ENCODE measurements around the gene ALDH1L1.
"Not testable (repeated sequence)": the region's sequence is repeated elsewhere in the genome, so short reads cannot be mapped to it uniquely, and the experiment has no call there.

ALDH1L1 gene

GRCh38 chr3:126104028-126104635 is 76.3 kb downstream of the ALDH1L1 start:
- no peak for DNase-seq

GRCh38 chr3:126103121-126104027 is 77.0 kb downstream of the ALDH1L1 start:
- DNase-seq, result no peak

- DNase-seq, result no peak
Observed at GRCh38 chr3:126102530-126102951, 77.8 kb downstream of the ALDH1L1 start.

GRCh38 chr3:126102011-126102410 is 78.4 kb downstream of the ALDH1L1 start:
- DNase-seq, result no peak

GRCh38 chr3:126101521-126101982 is 78.8 kb downstream of the ALDH1L1 start:
- no peak for DNase-seq

GRCh38 chr3:126100634-126101301 is 79.6 kb downstream of the ALDH1L1 start:
- no peak for DNase-seq

GRCh38 chr3:126100269-126100633 is 80.1 kb downstream of the ALDH1L1 start:
- DNase-seq, result no peak

- no peak for DNase-seq
Observed at GRCh38 chr3:126098391-126098858, 82.0 kb downstream of the ALDH1L1 start.

- no peak for DNase-seq
Observed at GRCh38 chr3:126097801-126098200, 82.6 kb downstream of the ALDH1L1 start.

- not testable (repeated sequence) for DNase-seq
Observed at GRCh38 chr3:126096274-126096673, 84.1 kb downstream of the ALDH1L1 start.

- DNase-seq, result not testable (repeated sequence)
Observed at GRCh38 chr3:126092128-126092527, 88.3 kb downstream of the ALDH1L1 start.

- no peak for DNase-seq
Observed at GRCh38 chr3:126087552-126088175, 92.7 kb downstream of the ALDH1L1 start.

- no peak for DNase-seq
Observed at GRCh38 chr3:126085841-126086240, 94.5 kb downstream of the ALDH1L1 start.

- no peak for DNase-seq
Observed at GRCh38 chr3:126085276-126085675, 95.1 kb downstream of the ALDH1L1 start.

- DNase-seq, result no peak
Observed at GRCh38 chr3:126084768-126085180, 95.6 kb downstream of the ALDH1L1 start.

GRCh38 chr3:126083913-126084767 is 96.2 kb downstream of the ALDH1L1 start, which contains the start of gene SLC41A3:
Gene SLC41A3, minus strand, starts transcription at chr3:126084124. Its CDS starts 15,905 bp downstream, at chr3:126068219.
- DNase-seq, result peak; percentile 81

GRCh38 chr3:126083511-126083912 is 96.9 kb downstream of the ALDH1L1 start:
- DNase-seq, result peak; percentile 74

GRCh38 chr3:126083138-126083445 is 97.3 kb downstream of the ALDH1L1 start:
- DNase-seq, result no peak

GRCh38 chr3:126082362-126083137 is 97.8 kb downstream of the ALDH1L1 start:
- no peak for DNase-seq

GRCh38 chr3:126081618-126082361 is 98.6 kb downstream of the ALDH1L1 start:
- DNase-seq, result no peak

Data from COR-L47 (cell line).